ENCODE measurements around the gene EPB41L4A. TPM values are rescaled to one million over a fixed set of nuclear protein-coding genes. Genes with fewer than 3 reads are reported as not detected.

Gene EPB41L4A
- total RNA-seq, 1 donor from 2014 or later, result 13.4 TPM

DNA sequence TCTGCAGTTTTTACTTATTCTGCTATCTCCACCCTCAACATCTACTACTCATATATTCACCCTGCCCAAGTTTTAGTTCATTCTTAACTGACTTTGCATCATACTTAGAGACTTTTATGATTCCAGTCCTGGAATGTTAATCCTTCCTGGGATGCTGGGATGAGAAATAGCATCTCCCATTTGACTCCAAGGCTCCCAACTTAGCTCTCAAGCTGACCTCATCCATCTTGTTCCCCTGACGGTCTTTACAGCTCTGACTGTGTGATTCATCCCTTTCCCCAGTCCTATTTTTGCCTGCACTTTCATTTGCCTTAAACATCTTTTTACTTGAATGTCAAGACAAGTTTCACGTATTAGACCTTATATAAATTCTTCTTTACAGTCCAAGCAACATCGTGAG lies 297.8 kb downstream of the EPB41L4A start:
- DNase-seq (ENCODE audit: low read depth, low spot score), result no peak

DNA sequence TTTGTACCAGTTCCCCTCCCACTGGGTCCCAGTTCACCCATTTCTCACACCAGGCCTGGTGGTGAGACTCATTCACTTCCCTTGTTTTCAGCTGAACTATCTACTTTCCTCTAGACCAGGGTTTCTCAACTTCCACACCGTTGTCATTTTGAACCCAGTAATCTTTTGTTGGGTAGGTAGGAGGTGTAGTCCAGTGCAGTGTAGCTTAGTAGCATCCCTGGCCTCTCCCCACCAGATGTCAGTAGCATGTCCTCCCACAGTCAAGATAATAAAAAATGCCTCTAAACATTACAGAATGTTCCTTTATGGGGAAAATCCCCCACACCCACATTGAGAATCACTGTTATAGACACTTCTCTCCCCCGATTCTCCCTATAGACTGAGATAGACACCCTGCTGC lies 299.1 kb downstream of the EPB41L4A start:
- no peak for DNase-seq (ENCODE audit: low read depth, low spot score)

DNA sequence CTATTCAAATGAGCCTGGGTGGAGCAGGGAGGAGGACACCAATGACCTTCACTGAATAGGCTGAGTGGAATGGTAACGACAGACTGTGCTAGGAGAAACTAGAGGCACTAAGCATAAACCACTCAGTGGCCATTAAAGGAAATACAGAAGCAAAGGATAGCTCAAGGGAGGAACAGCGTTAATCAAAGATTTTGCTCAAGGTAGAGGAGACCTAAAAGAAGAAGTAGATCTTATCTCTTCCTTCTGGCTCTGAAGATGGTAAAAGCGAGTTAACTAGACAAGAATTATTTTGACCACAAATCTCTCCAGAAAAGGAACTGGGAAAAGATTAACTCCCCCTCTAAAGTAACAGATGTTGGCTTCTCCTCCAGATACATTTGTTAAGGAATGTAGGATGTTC lies 299.6 kb downstream of the EPB41L4A start:
- DNase-seq (ENCODE audit: low read depth, low spot score), result no peak

DNA sequence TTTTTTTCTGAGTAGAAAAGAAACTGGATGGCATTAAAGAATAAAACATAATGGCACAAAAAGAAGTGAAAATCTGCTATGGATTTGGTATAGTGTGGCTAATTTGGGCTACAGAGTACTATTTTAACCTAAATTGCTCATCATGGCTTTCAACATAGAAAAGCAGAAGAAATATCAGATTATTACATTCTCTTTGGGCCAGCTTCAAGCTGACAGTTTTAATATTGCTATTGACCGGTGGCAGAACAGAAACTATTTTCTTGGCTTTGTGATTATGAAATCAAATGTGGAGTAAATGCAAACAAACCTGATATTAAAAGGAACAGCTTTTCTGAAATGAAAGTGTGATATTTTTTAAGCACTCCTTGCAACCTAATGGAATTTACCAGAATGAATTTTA lies 301.5 kb downstream of the EPB41L4A start:
- DNase-seq (ENCODE audit: low read depth, low spot score), result no peak

DNA sequence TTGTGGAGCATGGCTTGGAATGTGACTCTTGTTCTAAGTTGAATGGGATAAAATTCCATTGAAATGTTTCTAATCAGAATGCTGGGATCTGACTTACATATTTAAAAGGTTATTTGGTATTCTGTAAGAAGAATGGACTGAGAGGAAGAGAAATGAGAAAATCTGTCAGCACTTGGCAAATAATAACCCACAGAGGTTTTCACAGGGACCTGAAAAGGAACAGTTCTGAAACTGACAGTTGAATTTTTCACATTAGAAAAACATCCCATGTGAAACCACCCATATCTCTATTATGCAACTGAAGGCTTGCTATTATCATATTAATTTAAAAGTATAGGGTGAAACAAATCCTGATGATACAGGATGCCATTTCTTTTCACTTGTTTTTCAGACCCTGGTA lies 302.7 kb downstream of the EPB41L4A start:
- no peak for DNase-seq (ENCODE audit: low read depth, low spot score)

DNA sequence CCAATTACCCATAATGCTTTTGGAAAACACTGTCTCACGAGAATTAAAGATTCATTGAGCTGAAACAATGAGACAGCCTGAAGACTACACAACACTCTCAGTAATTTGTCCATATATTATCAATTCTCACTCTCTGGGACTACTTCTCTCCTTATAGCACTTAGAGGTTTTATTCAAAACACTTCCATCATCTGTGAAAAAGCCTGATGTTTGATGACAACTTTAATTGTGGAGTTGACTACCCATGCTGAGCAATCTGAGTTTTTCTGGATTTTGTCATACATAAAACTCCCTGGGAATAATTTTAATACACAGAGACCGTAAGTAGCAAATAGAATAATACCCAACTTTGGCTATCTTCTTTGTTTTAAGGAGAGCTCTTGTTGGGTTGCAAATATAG lies 305.5 kb downstream of the EPB41L4A start:
- no peak for DNase-seq (ENCODE audit: low read depth, low spot score)

Data from pulmonary artery endothelial cell (primary cell).